GM06990 (cell line): ENCODE data around the gene CERS6.

ENCODE experiments used
- DNase-seq: peaks from one replicate; pipeline ENCODE4 v3.0.0-alpha.2; 2011; ENCODE audit not compliant: insufficient read length; ENCODE audit errors: extremely low read depth
- H3K27me3 ChIP-seq: replicated peaks from 2 replicates; pipeline ENCODE4 v1.6.0; 2011; ENCODE audit warnings: low read length; ENCODE audit not compliant: control insufficient read depth, insufficient read depth
- H3K36me3 ChIP-seq: 2 replicates; pipeline ENCODE4 v1.5.1; 2011; ENCODE audit warnings: low read length; ENCODE audit not compliant: control insufficient read depth, insufficient read depth
- H3K4me3 ChIP-seq: replicated peaks from 2 replicates; pipeline ENCODE4 v1.5.1; 2011; ENCODE audit warnings: low read depth, mild to moderate bottlenecking, control low read depth, low read length
- CTCF ChIP-seq: IDR thresholded peaks from 2 replicates; pipeline ENCODE4 v1.5.1; 2011; ENCODE audit warnings: low read length, control low read depth, mild to moderate bottlenecking, inconsistent platforms; ENCODE audit not compliant: insufficient read depth, poor library complexity, severe bottlenecking

The CERS6 gene

DNA sequence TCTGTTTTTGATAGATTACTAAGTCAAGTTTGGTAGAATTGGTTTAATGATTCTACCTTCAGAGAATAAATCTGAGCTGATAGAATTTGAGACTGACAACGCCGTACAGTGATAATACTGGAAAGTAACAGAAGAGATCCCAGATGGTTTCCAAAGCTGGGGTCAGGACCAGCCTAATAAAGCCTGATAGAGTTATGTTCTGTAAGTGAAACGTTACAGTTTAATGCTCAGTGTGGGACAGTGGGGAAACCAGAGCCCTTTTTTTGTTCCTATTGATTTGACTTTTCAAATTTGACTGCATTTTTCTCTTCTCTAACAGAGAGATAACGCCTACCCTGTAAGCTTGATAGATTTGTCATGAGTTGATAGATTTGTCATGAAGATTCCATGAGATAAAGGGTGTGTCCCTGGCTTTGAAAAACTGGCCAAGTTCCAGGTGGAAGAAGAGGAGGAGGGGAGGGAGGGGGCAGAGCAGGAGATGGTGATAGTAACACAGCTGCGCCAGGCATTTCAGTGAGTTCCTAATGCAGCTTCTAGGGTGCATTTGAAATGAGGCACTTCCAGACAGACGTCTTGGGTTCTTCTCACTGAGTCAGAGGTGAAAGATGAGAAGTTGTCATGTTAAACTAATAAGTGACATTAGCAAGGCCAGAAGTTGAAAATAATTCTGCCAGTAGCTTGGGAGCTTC is 65.1 kb downstream of the CERS6 start:
- Histone ChIP-seq H3K27me3 (no peaks in the 10 kb centered on the region), H3K4me3 (no peak overlapping the region), H3K36me3 (no peaks in the 10 kb centered on the region)
- TF ChIP-seq CTCF = no peak
- DNase-seq = no peak

DNA sequence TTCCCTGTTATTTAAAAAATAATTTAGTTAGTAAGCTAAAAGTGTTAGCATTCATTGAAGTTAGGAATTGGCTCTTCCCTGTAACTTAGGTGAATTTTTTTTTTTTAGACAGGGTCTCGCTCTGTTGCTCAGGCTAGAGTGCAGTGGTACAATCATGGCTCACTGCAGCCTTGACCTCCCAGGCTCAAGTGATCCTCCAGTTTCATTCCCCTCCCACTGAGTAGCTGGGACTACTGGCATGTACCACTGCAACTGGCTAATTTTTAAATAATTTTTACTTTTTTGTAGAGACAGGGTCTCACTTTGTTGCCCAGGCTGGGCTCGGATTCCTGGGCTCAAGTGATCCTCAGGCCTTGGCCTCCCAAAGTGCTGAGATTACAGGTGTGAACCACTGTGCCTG is 66.4 kb downstream of the CERS6 start:
- Histone ChIP-seq H3K4me3 (no peak overlapping the region), H3K27me3 (no peaks in the 10 kb centered on the region), H3K36me3 (no peaks in the 10 kb centered on the region)
- TF ChIP-seq CTCF = no peak
- DNase-seq = no peak

DNA sequence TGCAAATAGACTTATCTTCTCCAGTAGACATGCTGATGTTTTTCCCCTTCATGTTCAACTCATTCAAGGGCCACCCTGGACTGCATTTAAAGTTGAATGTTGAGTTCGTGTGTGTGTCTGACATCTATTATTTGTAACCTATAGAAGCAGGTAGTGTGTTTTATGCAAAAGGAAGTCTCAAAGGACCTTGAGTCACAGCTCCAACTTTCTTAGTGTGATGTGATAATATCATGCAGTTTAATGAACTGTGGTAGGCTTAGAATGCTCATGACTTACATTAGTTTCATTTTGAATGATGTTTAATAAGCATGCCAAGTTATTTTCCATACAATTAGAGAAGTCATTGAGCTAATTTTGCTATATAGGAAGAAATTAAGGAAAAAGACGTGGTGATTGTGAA is 67.9 kb downstream of the CERS6 start:
- TF ChIP-seq CTCF = no peak
- H3K4me3 ChIP-seq = no peak overlapping the region
- DNase-seq = no peak
- no peaks in the 10 kb centered on the region for H3K27me3 ChIP-seq
- H3K36me3 ChIP-seq = no peaks in the 10 kb centered on the region

GRCh38 chr2:168525020-168525419 is 68.9 kb downstream of the CERS6 start:
- TF ChIP-seq CTCF = no peak
- H3K4me3 ChIP-seq = no peak overlapping the region
- no peak for DNase-seq

DNA sequence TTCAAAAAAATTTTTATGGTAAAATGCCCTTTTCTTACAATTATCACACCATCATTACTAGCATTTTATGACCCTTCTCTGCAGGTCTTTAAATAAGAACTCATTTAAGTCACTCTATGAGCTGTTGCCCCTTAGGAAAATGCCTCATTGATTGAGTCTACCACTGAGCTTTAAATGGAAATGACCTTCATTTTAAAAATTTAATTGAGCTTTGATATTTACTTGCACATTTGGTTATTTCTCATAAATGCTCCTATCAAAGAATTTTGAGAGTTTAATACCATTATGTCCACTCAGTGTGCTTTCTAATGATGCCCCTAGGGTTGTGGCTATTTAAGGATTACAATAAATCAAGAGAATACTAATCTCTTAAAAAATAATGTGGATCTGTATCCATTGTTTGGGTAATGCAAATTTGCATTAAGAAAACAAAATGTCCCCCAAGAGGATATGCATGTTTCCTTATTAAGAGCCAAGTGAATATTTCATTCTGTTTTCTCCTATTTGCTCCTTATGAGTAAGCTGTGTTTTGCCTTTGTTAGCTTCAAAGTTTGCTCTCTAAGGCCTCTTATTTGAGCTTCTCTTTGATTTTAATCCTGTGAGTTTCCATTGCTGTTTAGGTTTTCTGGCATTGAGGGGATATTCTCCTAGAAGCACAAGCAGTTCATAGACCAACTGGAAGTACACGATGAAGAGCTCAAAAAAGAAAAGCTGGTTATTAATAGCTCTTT is 69.8 kb downstream of the CERS6 start:
- TF ChIP-seq CTCF = no peak
- no peak overlapping the region for H3K4me3 ChIP-seq
- no peaks in the 10 kb centered on the region for H3K36me3 ChIP-seq
- no peak for DNase-seq
- no peaks in the 10 kb centered on the region for H3K27me3 ChIP-seq

More at GRCh38 chr2:168525020-168525419, 68.9 kb downstream of the CERS6 start:
- Histone ChIP-seq H3K36me3 (no peaks in the 10 kb centered on the region), H3K27me3 (no peaks in the 10 kb centered on the region)
